NCI-H524 treated with DMSO at 0.1 percent for 48 hours (cell line): ENCODE data around the gene PPM1B.
"Not testable (repeated sequence)": the region's sequence is repeated elsewhere in the genome, so short reads cannot be mapped to it uniquely, and the experiment has no call there.

Source experiments
- DNase-seq: peaks from one replicate; lab custom pipeline; 2025; lab: John Stamatoyannopoulos, UW

PPM1B gene

GRCh38 chr2:44201648-44202165 lies 33.0 kb downstream of the PPM1B start:
- DNase-seq = no peak

GRCh38 chr2:44203542-44203941 lies 34.9 kb downstream of the PPM1B start:
- DNase-seq = no peak

- no peak for DNase-seq
Measured at GRCh38 chr2:44205169-44205568, 36.5 kb downstream of the PPM1B start.

GRCh38 chr2:44207102-44207501 lies 38.4 kb downstream of the PPM1B start:
- DNase-seq = no peak

- DNase-seq = not testable (repeated sequence)
Measured at GRCh38 chr2:44207648-44208047, 39.0 kb downstream of the PPM1B start.

GRCh38 chr2:44210362-44210761 lies 41.7 kb downstream of the PPM1B start:
- DNase-seq = no peak

GRCh38 chr2:44211183-44211582 lies 42.5 kb downstream of the PPM1B start:
- no peak for DNase-seq

GRCh38 chr2:44212302-44212701 lies 43.6 kb downstream of the PPM1B start:
- no peak for DNase-seq

- DNase-seq = no peak
Measured at GRCh38 chr2:44215827-44216226, 47.2 kb downstream of the PPM1B start.

GRCh38 chr2:44218771-44219170 lies 50.1 kb downstream of the PPM1B start:
- no peak for DNase-seq

GRCh38 chr2:44226753-44227152 lies 58.1 kb downstream of the PPM1B start:
- no peak for DNase-seq

GRCh38 chr2:44230378-44230777 lies 61.7 kb downstream of the PPM1B start:
- DNase-seq = peak; percentile 27

GRCh38 chr2:44233450-44234128 lies 64.9 kb downstream of the PPM1B start:
- no peak for DNase-seq

- DNase-seq = no peak
Measured at GRCh38 chr2:44237221-44237620, 68.5 kb downstream of the PPM1B start.

- DNase-seq = no peak
Measured at GRCh38 chr2:44242904-44243303, 74.2 kb downstream of the PPM1B start.

- peak; percentile 23 for DNase-seq
Measured at GRCh38 chr2:44244135-44244871, 75.6 kb downstream of the PPM1B start.

GRCh38 chr2:44245083-44245861 lies 76.6 kb downstream of the PPM1B start:
- DNase-seq = no peak

- no peak for DNase-seq
Measured at GRCh38 chr2:44246436-44246835, 77.8 kb downstream of the PPM1B start.

- no peak for DNase-seq
Measured at GRCh38 chr2:44246840-44247369, 78.2 kb downstream of the PPM1B start.

- DNase-seq = no peak
Measured at GRCh38 chr2:44247924-44248323, 79.2 kb downstream of the PPM1B start.

- not testable (repeated sequence) for DNase-seq
Measured at GRCh38 chr2:44249269-44249668, 80.6 kb downstream of the PPM1B start.

- no peak for DNase-seq
Measured at GRCh38 chr2:44250376-44250775, 81.7 kb downstream of the PPM1B start.
